OCI-LY1 (cell line): Measurements from ENCODE around the gene DIAPH3.

ENCODE experiments used
- EZH2 ChIP-seq: fragments of 200-600 bp; sonication (generic), shearing (Covaris generic); IDR thresholded peaks from 2 replicates; pipeline ENCODE4 v1.8.0; 2017; ENCODE audit warnings: borderline replicate concordance, mixed run types, mild to moderate bottlenecking, antibody characterized with exemption, low read length, moderate library complexity, mixed read lengths
- TF ChIP-seq, protein P1 (sequence below): fragments of 200-600 bp; sonication (generic), shearing (Covaris generic); IDR thresholded peaks from 2 replicates; pipeline ENCODE4 v1.5.1; 2017; ENCODE audit warnings: mild to moderate bottlenecking, antibody characterized with exemption, low read length, moderate library complexity, mixed read lengths

GRCh38 chr13:59691501-59692066, 472.1 kb downstream of the DIAPH3 start:
- TF ChIP-seq, protein P1, sequence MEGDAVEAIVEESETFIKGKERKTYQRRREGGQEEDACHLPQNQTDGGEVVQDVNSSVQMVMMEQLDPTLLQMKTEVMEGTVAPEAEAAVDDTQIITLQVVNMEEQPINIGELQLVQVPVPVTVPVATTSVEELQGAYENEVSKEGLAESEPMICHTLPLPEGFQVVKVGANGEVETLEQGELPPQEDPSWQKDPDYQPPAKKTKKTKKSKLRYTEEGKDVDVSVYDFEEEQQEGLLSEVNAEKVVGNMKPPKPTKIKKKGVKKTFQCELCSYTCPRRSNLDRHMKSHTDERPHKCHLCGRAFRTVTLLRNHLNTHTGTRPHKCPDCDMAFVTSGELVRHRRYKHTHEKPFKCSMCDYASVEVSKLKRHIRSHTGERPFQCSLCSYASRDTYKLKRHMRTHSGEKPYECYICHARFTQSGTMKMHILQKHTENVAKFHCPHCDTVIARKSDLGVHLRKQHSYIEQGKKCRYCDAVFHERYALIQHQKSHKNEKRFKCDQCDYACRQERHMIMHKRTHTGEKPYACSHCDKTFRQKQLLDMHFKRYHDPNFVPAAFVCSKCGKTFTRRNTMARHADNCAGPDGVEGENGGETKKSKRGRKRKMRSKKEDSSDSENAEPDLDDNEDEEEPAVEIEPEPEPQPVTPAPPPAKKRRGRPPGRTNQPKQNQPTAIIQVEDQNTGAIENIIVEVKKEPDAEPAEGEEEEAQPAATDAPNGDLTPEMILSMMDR = no peak
- TF ChIP-seq EZH2 = no peak
